SW 1271 (cell line): Measurements from ENCODE around the gene ROS1.
A peak's percentile ranks its signal among the peaks of the same experiment; 100 is the strongest.

Experiments
- DNase-seq, 2 experiments: peaks; one replicate each; lab custom pipeline; 2025; lab: John Stamatoyannopoulos, UW

Gene ROS1

DNA sequence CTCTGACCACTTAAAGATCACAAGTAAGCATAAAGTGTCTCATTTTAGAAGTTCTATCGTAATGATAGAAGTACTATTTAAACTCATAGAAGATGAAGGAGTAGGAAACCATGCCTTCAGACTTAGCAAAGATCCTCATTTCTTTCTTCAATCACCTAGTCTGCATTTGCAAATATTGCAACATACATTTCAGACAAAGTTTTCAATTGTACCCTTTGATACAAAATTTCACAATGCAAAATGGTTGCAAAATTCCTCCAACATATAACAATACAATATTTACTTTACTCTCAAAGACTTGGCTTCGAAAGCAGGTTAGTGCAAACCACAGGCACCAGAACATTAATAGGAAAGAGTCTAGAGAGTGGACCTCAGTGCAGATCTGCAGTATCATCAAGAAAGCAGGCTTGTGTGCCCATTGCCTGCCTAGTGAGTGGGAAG, 16.1 kb upstream of the ROS1 start:
- DNase-seq = no peak

DNA sequence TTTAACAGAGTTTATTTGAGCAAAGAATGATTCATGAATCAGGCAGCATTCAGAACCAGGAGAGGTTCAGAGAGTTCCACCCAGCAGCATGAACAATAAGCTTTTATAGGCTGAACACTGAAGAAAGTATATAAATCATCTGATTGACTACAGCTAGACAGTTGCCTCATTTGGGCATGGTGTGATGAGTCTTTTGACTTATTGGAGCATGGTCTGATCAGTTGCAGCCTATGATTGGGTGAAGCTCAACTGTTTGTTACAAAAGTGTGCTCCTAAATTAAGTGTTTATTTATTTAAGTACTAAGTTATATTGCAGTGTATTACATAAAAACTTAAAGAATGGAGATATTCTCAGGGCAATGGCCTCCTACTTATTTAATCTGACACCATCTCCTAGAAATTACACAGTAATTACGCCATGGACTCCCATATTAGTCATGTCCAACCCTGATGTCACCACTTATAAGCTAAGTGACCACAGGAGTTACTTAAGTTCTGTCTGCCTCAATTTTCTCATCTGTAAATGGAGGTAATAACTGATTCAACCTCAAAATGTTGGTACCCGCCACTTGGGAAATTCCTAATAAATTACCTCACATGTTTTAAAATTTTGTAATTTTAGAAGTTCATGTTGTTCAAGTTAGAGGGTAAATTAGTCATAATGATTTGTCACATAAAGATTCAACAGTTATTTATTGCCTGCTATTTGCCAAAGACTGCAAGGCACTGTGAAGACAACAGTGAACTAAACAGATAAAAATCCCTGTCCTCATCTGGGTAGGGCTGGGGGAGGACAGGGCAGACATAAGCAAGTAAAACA, 15.2 kb upstream of the ROS1 start:
- DNase-seq = peak in 1 of 2 experiments; percentile 2

DNA sequence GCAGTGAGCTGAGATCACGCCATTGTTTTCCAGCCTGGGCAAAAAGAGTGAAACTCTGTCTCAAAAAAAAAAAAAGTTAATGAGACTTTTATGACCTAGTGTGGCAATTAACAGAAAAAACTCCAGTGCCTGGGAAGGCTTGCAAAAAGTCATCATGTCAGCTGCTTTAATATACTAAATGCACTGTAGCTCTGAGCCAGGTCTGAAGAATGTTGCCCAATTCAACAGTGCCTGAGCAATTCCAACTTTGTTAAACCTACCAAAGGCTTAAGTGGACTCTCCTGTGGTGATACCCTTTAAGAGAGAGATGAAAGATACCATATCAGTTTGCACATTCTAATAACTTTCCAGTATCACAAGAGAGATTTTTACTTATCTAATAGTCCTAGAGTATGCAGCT, 6.5 kb upstream of the ROS1 start:
- DNase-seq = no peak

DNA sequence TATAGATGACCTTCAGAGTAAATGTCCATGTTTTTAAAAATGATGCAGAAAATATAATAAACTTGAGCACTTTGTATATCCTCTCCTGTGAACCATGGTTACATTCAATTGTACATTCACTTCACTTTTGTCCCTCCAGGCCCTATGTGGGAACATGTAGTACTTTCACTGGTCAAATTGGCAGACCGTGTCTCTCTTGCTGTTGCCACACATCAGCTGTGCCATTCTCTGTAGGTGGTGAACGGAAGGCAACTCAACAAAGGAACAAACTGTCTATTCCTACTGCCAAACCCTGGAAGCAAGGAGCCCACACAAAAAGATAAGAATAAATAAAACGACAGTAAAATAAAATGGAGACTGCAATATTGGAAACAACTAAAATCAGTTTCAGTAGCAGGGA, 2.0 kb downstream of the ROS1 start:
- no peak for DNase-seq

DNA sequence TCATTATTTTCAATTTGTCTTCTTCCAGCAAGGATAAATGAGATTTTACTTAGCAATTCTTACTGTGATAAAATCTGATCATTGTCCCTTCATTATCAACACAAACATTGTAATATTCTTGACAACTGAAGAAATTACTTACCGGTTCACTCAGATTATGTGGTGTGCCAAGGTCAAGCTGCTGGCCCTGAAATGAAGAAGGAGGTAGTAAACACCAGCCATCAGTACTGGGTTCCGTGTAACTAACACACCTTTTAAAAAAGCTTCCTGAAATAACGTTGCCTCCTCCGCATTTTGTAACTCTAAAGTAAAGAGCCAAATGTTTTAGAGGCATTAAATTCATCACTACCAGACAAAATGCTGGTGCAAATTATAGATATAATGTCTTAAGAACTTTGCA, 7.4 kb downstream of the ROS1 start:
- DNase-seq = no peak

DNA sequence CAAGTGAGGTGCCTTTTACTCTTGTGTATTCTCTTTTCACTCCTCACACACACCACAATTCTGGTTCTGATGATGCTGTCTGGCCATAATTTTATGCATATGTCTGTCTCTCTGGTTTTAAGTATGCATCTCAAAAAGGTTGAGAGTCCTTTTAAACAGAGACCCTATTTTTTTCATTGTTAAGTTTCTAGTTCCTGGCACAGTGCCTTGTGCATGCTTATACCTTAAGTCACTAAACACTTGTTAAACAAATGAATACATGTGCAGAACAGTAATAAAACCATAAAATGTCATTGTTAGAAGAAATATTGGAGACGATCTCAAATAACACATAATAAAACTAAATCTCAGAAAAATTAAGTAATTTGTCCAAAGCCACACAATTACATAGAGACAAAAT, 7.9 kb downstream of the ROS1 start:
- DNase-seq = no peak

DNA sequence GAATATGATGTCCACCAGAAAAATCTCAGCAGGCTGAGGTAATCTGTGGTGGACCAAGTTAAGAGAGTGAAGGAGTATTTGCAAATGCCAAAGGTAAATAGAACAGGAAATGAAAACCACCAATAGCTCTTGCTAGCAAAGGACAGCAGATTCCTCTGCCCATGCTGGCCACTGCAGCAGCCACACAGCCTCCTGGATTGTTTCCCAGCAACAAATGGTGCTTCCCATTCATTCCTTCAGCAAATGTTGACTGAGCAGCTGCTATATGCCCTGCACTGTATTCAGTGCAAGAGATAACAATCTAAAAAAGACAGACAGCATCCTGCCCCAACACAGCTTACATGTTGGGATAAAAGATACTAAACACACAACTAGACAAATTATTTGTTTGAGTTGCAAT, 11.0 kb downstream of the ROS1 start:
- no peak for DNase-seq

DNA sequence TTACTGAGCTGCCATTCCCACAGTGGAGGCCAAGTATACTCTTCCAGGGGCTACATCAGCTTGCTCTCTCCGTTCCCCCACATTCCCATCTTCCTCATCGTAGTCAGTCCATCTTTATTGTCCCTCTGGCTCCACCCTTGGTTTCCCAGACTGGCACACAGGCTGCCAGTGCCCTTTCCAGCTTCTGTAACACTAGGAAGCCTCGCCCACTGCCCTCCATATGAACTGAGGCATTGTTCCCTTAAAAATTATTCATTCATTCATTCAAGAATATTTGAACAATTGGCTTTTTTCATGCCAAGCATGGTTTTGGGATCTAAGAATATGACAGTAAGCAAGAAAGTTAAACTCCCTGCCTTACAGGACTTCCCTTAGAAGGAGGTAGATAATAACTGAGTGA, 14.3 kb downstream of the ROS1 start:
- no peak for DNase-seq

DNA sequence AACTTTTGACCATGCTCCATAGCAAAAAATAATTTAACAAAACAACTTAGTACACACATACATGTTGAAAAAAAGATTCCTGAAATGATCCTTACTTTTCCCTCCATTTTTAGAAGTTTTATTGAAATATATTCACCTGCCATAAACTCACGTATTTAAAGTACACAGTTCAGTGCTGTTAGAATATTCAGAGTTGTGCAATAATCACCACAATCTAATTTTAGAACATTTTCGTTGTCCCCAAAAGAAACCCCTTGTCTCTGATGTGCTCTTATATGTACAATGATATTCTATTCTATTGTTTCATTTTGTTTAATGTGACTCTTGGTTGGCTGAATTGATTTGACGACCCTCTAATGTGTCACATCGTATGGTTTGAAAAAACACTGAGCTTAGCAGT, 15.9 kb downstream of the ROS1 start:
- no peak for DNase-seq

DNA sequence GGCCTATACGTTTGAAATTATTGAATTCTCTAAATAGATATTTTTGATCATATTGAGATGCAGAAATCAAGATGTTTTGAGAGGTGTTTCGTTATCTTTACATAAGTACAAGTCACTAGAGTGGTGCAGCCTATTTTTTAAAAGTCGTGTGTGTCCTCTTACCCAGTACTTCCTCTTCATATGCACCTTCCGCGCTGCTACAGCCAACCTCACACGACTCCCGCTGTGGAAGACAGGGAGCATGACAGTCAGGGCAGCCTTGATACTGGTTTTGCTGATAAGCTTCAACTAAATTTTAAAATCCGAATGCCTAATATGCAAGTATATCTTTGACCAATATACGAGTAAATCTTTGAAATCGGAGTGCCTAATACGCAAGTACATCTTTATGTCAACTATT, 16.3 kb downstream of the ROS1 start:
- no peak for DNase-seq

DNA sequence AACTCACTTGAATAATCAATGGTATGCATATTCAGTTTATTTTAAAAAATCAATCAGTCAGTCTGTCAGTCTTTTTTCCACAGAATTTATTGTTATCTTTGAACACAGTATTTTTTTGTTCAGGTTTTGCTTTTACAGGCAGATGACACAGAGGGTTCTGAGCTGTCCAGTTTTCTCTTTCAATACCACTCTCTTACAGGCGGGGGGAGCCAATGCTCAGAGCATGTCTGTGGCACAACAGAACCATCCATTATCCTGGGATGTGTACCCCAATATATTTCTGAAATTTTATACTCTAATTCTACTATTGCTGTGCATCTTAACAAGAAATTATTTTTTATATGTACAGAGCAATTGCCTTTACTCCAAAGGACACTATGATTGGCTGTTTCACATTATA, 21.2 kb downstream of the ROS1 start:
- DNase-seq = no peak

DNA sequence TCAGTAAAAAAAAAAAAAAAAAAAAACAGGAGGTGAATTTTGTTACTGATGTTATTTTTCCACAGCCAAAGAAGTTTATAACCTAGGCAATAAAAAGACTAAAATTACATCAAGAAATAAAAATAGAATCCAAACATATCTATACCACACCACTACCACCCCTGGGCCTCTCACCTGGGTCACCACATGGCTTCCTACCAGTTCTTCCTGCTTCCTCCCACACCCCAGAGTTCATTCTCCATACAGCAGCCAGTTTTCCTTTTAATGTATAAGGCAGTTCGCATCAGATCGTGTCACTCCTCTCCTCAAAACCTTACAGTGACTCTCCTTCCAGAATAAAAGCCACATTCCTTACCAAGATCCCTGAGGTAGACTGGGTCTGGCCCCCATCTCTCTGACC, 23.9 kb downstream of the ROS1 start:
- DNase-seq = no peak

DNA sequence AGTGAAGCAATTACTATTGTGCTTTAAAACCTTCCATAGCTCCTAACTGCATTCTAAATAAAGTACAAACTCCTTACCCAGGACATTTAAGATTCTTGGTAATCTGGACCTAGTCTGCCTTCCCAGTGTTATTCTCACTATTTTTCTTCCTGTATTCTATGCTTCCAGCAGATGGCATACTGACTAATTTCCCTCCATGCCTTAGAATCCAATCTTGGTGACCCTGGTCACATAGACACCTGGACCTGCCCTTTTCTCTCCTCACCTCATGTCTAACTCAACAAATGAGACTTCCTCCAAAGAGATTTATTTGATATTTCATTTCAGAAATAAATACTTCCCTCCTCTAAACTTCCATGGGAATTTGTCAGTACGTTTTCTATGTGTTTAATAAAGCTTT, 25.8 kb downstream of the ROS1 start:
- peak in 1 of 2 experiments; percentile 30 for DNase-seq

DNA sequence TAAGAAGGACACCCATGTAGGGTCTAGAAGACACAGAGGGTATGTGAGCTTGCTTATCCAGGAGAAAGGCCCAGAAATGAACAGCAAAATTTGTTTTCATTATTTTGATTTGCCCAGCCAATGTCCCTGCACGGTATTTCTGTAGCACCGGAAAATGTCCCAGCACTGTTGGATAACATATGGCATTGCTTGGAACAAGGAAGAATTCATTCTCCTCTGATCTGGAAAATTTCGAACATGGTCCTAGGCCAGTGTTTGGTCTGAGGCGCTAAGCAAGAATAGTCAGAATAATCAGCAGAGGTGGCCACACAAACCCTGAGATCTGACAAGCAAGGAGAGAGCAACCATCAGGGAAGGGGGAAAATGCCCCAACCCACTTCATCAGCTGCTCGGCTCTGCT, 26.6 kb downstream of the ROS1 start:
- no peak for DNase-seq

DNA sequence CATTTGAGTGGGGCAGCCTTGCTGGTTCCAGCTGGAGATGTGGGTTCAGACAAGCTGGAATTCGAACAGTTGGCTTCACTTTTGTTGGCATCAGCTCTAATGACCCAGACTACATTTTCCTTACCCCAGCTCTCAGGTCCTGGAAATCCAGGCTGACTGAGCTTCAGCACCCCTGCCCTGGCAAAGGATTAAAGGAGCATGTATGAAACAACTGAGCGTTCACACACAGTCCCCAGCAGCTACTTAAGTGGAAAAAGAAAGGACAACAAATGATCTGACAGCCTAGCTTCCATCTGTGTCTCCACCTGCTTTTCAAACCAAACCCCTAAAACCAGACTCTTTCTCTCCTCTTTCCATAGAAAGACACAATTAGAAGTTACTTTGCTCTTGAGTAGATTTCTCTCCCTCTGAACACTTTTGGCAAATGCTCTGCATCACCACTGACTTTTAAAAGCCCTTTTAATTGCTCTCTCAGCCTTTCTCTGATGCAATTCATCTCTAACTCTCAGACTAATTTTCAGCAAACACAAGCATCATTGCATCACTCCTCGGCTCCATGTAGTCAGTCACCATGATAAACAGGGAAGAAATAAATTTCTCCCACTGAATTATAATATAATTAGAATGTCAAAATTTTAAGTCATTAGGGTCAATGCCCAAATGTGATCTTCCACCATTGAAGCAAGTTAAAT, 28.1 kb downstream of the ROS1 start:
- no peak for DNase-seq

DNA sequence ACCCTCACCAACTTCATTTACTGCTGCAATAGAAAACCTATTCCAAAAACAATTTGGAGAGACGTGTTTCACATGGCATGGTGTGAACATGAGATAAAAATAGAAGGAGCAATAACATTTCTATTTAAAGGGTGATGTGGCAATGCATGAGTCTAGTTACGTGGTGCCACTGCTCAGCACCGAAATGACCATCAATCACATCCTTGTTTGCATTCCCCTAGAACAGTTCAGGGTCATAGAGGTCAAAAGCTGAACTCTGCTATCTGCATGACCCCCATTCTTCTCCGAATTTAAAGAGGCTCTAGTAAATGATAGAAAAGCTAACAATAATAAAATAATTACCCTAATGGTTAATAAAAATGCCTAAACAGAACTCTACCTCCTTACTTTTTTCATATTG, 29.5 kb downstream of the ROS1 start:
- no peak for DNase-seq

DNA sequence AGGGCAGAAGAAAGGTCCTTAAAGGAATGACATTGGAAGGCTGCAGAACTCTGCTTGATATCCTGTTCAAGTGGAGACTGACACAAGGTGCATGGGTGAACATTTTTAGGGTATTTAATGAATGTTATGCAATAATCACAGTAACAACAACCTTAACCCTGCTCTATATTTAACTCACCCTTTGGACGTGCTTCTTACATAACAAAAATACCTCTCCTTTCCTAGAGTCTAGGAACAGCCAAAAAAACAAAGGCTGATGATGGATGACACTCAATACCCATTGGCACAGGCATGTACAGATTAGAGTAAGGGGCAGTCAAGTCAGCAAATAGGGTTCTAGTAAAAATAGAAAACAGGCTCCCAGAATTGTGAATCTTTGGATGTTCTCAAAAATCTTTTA, 30.6 kb downstream of the ROS1 start:
- DNase-seq = no peak

DNA sequence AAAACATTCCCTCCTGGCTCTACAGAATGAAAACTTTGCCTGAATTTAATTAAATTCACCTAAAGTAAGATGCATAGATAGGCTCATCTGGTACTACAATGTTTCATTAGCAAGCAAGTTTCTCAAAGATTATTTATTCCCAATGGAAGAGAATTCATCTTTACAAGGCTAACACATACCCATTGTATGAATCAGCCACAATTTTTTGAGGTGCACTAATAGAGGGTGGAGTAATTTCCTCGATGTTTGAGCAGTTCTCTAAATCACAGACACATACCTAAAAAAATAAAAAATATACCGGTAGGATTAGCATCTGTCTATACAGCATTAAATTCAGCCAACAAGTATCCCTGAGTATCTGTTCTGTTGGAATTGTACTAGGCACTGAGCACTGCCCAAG, 32.7 kb downstream of the ROS1 start:
- DNase-seq = no peak

DNA sequence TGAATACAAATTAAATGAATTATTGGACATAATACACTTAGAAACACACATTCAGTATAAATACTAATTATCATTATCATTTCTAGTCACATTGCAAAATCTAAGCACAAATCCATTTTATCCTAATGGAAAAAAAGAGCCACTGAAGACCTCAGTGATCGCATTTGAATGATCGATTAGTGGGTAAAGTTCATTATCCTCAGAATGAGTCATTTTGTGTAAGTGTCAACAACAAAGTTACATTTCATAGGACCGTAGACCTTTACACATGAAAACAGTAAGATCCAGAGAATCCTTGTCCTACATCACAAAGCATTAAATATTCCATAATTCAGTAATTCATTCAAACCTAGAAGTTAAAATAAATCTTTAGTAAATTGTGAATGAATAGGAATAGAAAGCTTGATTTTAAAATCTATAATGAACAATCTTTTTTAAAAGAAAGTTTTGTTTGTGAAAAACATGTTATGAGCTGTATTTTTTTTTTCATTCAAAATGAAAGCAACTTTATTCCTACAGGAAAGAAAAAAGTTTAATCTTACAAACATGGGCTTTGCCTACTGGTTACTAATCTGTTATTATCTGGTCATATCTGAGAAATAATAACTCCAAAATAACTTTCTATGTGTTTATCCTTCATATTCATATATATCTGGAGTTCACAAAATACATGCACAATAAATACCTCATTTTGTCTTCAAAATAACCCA, 33.7 kb downstream of the ROS1 start:
- DNase-seq = no peak

DNA sequence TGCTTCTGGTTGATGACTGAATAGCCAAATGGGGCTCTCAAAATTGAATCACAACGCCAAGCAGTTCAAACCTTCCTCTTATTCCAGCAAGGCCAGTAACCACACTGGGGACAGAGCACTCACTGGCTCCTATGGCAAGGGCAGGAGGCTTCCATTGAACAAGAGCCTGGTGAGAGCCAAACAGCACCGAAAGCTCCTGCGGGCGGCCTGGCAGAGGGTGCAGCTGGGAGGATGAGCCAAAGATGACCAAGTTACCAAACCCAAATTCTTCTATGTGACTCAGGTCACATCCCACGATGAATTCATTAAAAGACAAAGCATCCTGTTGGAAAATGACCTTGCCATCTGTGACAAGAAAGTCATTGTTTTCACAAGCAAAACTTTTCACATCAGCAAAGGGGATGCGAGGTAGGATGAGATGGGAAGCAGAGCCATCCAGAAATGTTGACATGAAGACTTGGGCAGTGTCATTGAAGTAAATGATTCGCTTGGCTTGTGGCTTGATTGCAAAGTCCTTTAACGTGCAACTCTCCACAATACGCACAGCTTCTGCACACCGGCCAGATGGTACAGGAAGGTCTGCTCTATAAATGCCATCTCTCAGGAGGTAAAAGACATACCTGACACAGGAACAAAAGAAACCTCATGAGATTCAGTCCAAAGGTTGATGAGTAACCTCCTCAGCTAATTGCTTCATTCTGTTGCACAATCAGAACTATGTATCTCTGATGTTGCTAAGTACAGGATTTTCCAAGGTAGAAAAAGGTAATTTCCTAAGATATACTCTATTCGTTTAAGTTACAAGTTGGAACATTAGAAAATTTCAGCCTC, 36.3 kb downstream of the ROS1 start:
- DNase-seq = no peak

DNA sequence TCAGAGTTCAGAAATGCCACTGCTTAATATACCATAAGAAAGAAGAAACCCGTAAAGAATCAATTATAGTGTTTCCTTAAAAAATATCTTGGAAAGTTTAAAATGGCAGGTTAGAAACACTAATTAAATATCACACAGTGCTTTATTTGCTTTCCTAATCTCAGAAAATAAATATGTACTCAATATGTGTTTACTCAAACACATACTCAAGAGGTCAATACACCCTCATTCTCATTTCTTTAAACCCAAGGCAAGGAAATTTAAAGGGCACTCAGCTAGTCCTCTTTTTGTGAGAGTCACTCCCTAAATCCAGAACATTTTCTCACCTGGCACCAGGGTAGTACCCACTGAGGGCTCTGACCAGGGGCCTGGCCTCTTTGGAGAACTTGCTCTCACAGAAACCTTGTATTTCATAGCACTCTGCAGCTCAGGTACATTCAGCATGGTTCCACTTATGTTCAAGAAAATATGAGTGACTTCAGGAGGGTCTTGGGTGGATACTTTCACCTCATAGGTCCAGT, 38.2 kb downstream of the ROS1 start:
- DNase-seq = no peak

DNA sequence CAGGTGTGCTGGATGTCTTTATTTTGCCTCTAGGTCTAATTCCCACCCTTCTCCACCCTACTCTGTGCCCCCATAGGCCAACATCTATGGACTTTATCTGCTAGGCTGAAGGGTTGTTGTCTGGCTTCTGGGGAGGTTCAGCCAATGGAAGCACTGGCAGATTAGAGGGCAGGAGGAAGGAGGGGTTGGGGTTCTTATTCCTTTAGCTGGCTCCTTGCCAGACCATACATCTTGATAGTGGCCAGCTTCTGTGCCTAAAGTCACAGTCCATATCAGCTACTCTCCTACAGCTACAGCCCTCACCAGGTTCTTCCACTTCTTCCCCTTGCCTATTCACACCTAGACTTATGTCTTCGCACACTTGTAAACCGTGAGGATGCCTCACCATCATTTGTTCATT, 41.1 kb downstream of the ROS1 start:
- DNase-seq = no peak
